CD4-positive, CD25-positive, alpha-beta regulatory T cell (primary cell): ENCODE measurements around the gene SLC19A1. TPM values are rescaled to one million over a fixed set of nuclear protein-coding genes. Genes with fewer than 3 reads are reported as not detected.

Source experiments
- ATAC-seq, 2 donors: fragments of 150-1000 bp; cut with Tn5 transposase; one replicate each; pipeline ENCODE4 v1.10.0; 2021; ENCODE audit warnings: low read depth in 2 of 2, moderate number of reproducible peaks in 2 of 2, moderate library complexity in 1 of 2
- DNase-seq, 3 donors: peaks; one replicate each; pipeline versions ENCODE4 v3.0.0 to v3.0.0-alpha.2; 2012 to 2022; ENCODE audit warnings: mixed read lengths in 1 of 3
- H3K27ac ChIP-seq: one replicate; pipeline ENCODE4 v1.7.0; 2013; ENCODE audit warnings: mild to moderate bottlenecking, low read length; ENCODE audit not compliant: insufficient read depth, poor library complexity, severe bottlenecking
- H3K27me3 ChIP-seq: one replicate; pipeline ENCODE4 v1.7.0; 2013; ENCODE audit warnings: low read length; ENCODE audit not compliant: control insufficient read depth, insufficient read depth
- H3K36me3 ChIP-seq: one replicate; pipeline ENCODE4 v1.7.0; 2013; ENCODE audit warnings: mild to moderate bottlenecking, low read length, moderate library complexity; ENCODE audit not compliant: control insufficient read depth, insufficient read depth
- H3K4me1 ChIP-seq: 2 replicates; pipeline ENCODE4 v1.7.0; 2013; ENCODE audit warnings: mild to moderate bottlenecking, low read length; ENCODE audit not compliant: insufficient read depth, control insufficient read depth, poor library complexity, severe bottlenecking
- H3K4me3 ChIP-seq: one replicate; pipeline ENCODE4 v1.7.0; 2013; ENCODE audit warnings: low read depth, mild to moderate bottlenecking, low read length, moderate library complexity
- H3K9me3 ChIP-seq, 2 experiments: 1 replicate in 1 of 2; 2 replicates in 1 of 2; pipeline ENCODE4 v1.7.0; 2013; ENCODE audit warnings: low read length in 2 of 2, mild to moderate bottlenecking in 1 of 2, moderate library complexity in 1 of 2; ENCODE audit not compliant: control insufficient read depth in 2 of 2
- H3K27ac Mint-ChIP-seq, 3 donors: one replicate each; pipeline ENCODE4 v1.8.0; 2020 to 2022; ENCODE audit warnings: mild to moderate bottlenecking in 3 of 3, mixed read lengths in 3 of 3, moderate library complexity in 2 of 3
- H3K27me3 Mint-ChIP-seq: one replicate; pipeline ENCODE4 v1.8.0; 2022; ENCODE audit warnings: mild to moderate bottlenecking, mixed read lengths
- H3K36me3 Mint-ChIP-seq: one replicate; pipeline ENCODE4 v1.8.0; 2020; ENCODE audit warnings: mixed read lengths
- H3K4me1 Mint-ChIP-seq, 4 donors: one replicate each; pipeline ENCODE4 v1.8.0; 2020 to 2022; ENCODE audit warnings: mixed read lengths in 4 of 4, mild to moderate bottlenecking in 1 of 4
- H3K4me3 Mint-ChIP-seq, 4 donors: one replicate each; pipeline ENCODE4 v1.8.0; 2020 to 2022; ENCODE audit warnings: mild to moderate bottlenecking in 4 of 4, mixed read lengths in 4 of 4, moderate library complexity in 3 of 4
- H3K9me3 Mint-ChIP-seq, 7 donors: one replicate each; pipeline ENCODE4 v1.8.0; 2020 to 2022; ENCODE audit warnings: mixed read lengths in 7 of 7, mild to moderate bottlenecking in 3 of 7, moderate library complexity in 2 of 7
- polyA plus RNA-seq, 4 donors: library from polyadenylated mRNA; unstranded; fragments of 300-500 nt; fragmentation: Illumina TruSeq; gene quantifications; one replicate each; pipeline ENCODE4 v1.2.3, GENCODE V29; 2021
- total RNA-seq: library from RNA; stranded (reverse); gene quantifications from one replicate; pipeline ENCODE4 v1.2.3, GENCODE V29; 2022

The SLC19A1 gene
- total and polyA plus RNA-seq, 5 donors from 2014 or later, result 4.7 to 10.8 (median 5.3) TPM

- Histone ChIP-seq H3K27ac (no peak overlapping the region), H3K36me3 (no peaks in the 10 kb centered on the region), H3K9me3 (peaks cover 10% of the 10 kb centered on the region in 2 experiments), H3K27me3 (no peaks in the 10 kb centered on the region), H3K4me3 (no peak overlapping the region), H3K4me1 (no peaks in the 10 kb centered on the region)
- ATAC-seq, result no peak
- Mint-ChIP-seq H3K9me3 (peaks cover 0 to 11% (median 9%) of the 10 kb centered on the region in 7 donors), H3K36me3 (peaks cover 11% of the 10 kb centered on the region), H3K27me3 (no peaks in the 10 kb centered on the region), H3K4me1 (peaks cover 3 to 12% (median 8%) of the 10 kb centered on the region in 4 donors), H3K27ac (peak overlapping the region in 1 of 3 donors; percentile 36), H3K4me3 (no peak overlapping the region)
- no peak for DNase-seq
These were observed 28.4 kb downstream of the SLC19A1 start for GRCh38 chr21:45513741-45514310.

GRCh38 chr21:45513003-45513717 is 29.1 kb downstream of the SLC19A1 start:
- DNase-seq (no peak), ATAC-seq (no peak)
- H3K27ac Mint-ChIP-seq, result no peak overlapping the region
- H3K27me3 Mint-ChIP-seq, result no peaks in the 10 kb centered on the region
- peaks cover 0 to 7% (median 4%) of the 10 kb centered on the region in 7 donors for H3K9me3 Mint-ChIP-seq
- H3K36me3 ChIP-seq, result no peaks in the 10 kb centered on the region
- H3K9me3 ChIP-seq, result peaks cover 3% of the 10 kb centered on the region in 2 experiments
- no peak overlapping the region for H3K4me3 Mint-ChIP-seq
- no peak overlapping the region for H3K4me3 ChIP-seq
- no peaks in the 10 kb centered on the region for H3K4me1 ChIP-seq
- peaks cover 3 to 14% (median 6%) of the 10 kb centered on the region in 4 donors for H3K4me1 Mint-ChIP-seq
- H3K27me3 ChIP-seq, result no peaks in the 10 kb centered on the region
- no peak overlapping the region for H3K27ac ChIP-seq
- peaks cover 5% of the 10 kb centered on the region for H3K36me3 Mint-ChIP-seq

GRCh38 chr21:45512626-45513002 is 29.6 kb downstream of the SLC19A1 start:
- ATAC-seq, result no peak
- Histone ChIP-seq H3K27me3 (no peaks in the 10 kb centered on the region), H3K36me3 (no peaks in the 10 kb centered on the region), H3K4me1 (no peaks in the 10 kb centered on the region), H3K9me3 (no peaks in the 10 kb centered on the region), H3K27ac (no peak overlapping the region), H3K4me3 (no peak overlapping the region)
- DNase-seq, result no peak
- peak overlapping the region in 1 of 3 donors; percentile 38 for H3K27ac Mint-ChIP-seq
- peaks cover 0 to 9% (median under 1%) of the 10 kb centered on the region in 4 donors for H3K4me1 Mint-ChIP-seq
- H3K36me3 Mint-ChIP-seq, result no peaks in the 10 kb centered on the region
- no peak overlapping the region for H3K4me3 Mint-ChIP-seq
- H3K27me3 Mint-ChIP-seq, result no peaks in the 10 kb centered on the region
- peaks cover 0 to 2% (median 0%) of the 10 kb centered on the region in 7 donors for H3K9me3 Mint-ChIP-seq

- Mint-ChIP-seq H3K27ac (no peak overlapping the region), H3K9me3 (peaks cover 0 to 2% (median 0%) of the 10 kb centered on the region in 7 donors), H3K27me3 (no peaks in the 10 kb centered on the region), H3K4me3 (no peak overlapping the region), H3K4me1 (peaks cover 0 to 6% (median 0%) of the 10 kb centered on the region in 4 donors), H3K36me3 (no peaks in the 10 kb centered on the region)
- Histone ChIP-seq H3K27me3 (no peaks in the 10 kb centered on the region), H3K36me3 (no peaks in the 10 kb centered on the region), H3K9me3 (no peaks in the 10 kb centered on the region), H3K4me3 (no peak overlapping the region), H3K4me1 (no peaks in the 10 kb centered on the region), H3K27ac (no peak overlapping the region)
- DNase-seq (no peak), ATAC-seq (no peak)
These were observed 30.4 kb downstream of the SLC19A1 start for GRCh38 chr21:45511661-45512431.

- H3K4me3 Mint-ChIP-seq, result peak overlapping the region in 1 of 4 donors; percentile 47
- H3K36me3 Mint-ChIP-seq, result no peaks in the 10 kb centered on the region
- no peak overlapping the region for H3K4me3 ChIP-seq
- no peaks in the 10 kb centered on the region for H3K27me3 ChIP-seq
- H3K4me1 ChIP-seq, result no peaks in the 10 kb centered on the region
- peaks cover 0 to 6% (median 0%) of the 10 kb centered on the region in 4 donors for H3K4me1 Mint-ChIP-seq
- no peak overlapping the region for H3K27ac Mint-ChIP-seq
- no peaks in the 10 kb centered on the region for H3K9me3 ChIP-seq
- no peaks in the 10 kb centered on the region for H3K36me3 ChIP-seq
- no peak overlapping the region for H3K27ac ChIP-seq
- DNase-seq (no peak), ATAC-seq (no peak)
- no peaks in the 10 kb centered on the region for H3K9me3 Mint-ChIP-seq
- H3K27me3 Mint-ChIP-seq, result no peaks in the 10 kb centered on the region
These were observed 31.2 kb downstream of the SLC19A1 start for GRCh38 chr21:45511007-45511406.

GRCh38 chr21:45510466-45510955 is 31.7 kb downstream of the SLC19A1 start:
- Mint-ChIP-seq H3K4me3 (no peak overlapping the region), H3K36me3 (no peaks in the 10 kb centered on the region), H3K27me3 (no peaks in the 10 kb centered on the region), H3K4me1 (peaks cover 0 to 6% (median 0%) of the 10 kb centered on the region in 4 donors), H3K27ac (no peak overlapping the region), H3K9me3 (no peaks in the 10 kb centered on the region)
- ATAC-seq (no peak), DNase-seq (no peak)
- H3K4me3 ChIP-seq, result no peak overlapping the region
- no peaks in the 10 kb centered on the region for H3K4me1 ChIP-seq
- H3K27ac ChIP-seq, result no peak overlapping the region
- no peaks in the 10 kb centered on the region for H3K36me3 ChIP-seq
- no peaks in the 10 kb centered on the region for H3K27me3 ChIP-seq
- H3K9me3 ChIP-seq, result no peaks in the 10 kb centered on the region

- no peak overlapping the region for H3K27ac Mint-ChIP-seq
- ATAC-seq, result no peak
- H3K4me1 ChIP-seq, result no peaks in the 10 kb centered on the region
- H3K36me3 Mint-ChIP-seq, result no peaks in the 10 kb centered on the region
- H3K9me3 Mint-ChIP-seq, result no peaks in the 10 kb centered on the region
- H3K27me3 ChIP-seq, result no peaks in the 10 kb centered on the region
- H3K4me1 Mint-ChIP-seq, result peaks cover 0 to 6% (median 0%) of the 10 kb centered on the region in 4 donors
- H3K4me3 ChIP-seq, result no peak overlapping the region
- H3K9me3 ChIP-seq, result no peaks in the 10 kb centered on the region
- no peaks in the 10 kb centered on the region for H3K36me3 ChIP-seq
- H3K4me3 Mint-ChIP-seq, result no peak overlapping the region
- H3K27me3 Mint-ChIP-seq, result no peaks in the 10 kb centered on the region
- no peak for DNase-seq
- H3K27ac ChIP-seq, result no peak overlapping the region
These were observed 32.4 kb downstream of the SLC19A1 start for GRCh38 chr21:45509566-45510465.
